ENCODE measurements around the gene LRRTM4. TPM values are rescaled to one million over a fixed set of nuclear protein-coding genes. Genes with fewer than 3 reads are reported as not detected.

The LRRTM4 gene
- total RNA-seq, 1 donor from 2014 or later: not detected

- no peak for DNase-seq
These were observed 9.7 kb downstream of the LRRTM4 start for GRCh38 chr2:77512507-77512906.

GRCh38 chr2:77508511-77508910 lies 13.7 kb downstream of the LRRTM4 start:
- Mint-ChIP-seq H3K27ac (no peak overlapping the region), H3K9me3 (peaks cover 3% of the 10 kb centered on the region), H3K36me3 (ENCODE audit: low read depth) (no peaks in the 10 kb centered on the region), H3K4me3 (no peak overlapping the region), H3K4me1 (no peaks in the 10 kb centered on the region), H3K27me3 (no peaks in the 10 kb centered on the region)
- no peak for DNase-seq
- intact Hi-C loops (cut with micrococcal nuclease): no loop called here

More at GRCh38 chr2:77512507-77512906, 9.7 kb downstream of the LRRTM4 start:
- H3K4me3 Mint-ChIP-seq: no peak overlapping the region
- H3K4me1 Mint-ChIP-seq: no peaks in the 10 kb centered on the region
- H3K27ac Mint-ChIP-seq: no peak overlapping the region
- H3K27me3 Mint-ChIP-seq: no peaks in the 10 kb centered on the region
- intact Hi-C loops (cut with micrococcal nuclease): no loop called here
- H3K36me3 Mint-ChIP-seq (ENCODE audit: low read depth): no peaks in the 10 kb centered on the region
- peaks cover 3% of the 10 kb centered on the region for H3K9me3 Mint-ChIP-seq

GRCh38 chr2:77507657-77508056 lies 14.5 kb downstream of the LRRTM4 start:
- H3K27me3 Mint-ChIP-seq: no peaks in the 10 kb centered on the region
- H3K27ac Mint-ChIP-seq: no peak overlapping the region
- H3K4me1 Mint-ChIP-seq: no peaks in the 10 kb centered on the region
- no peak overlapping the region for H3K4me3 Mint-ChIP-seq
- H3K9me3 Mint-ChIP-seq: peaks cover 3% of the 10 kb centered on the region
- no peaks in the 10 kb centered on the region for H3K36me3 Mint-ChIP-seq (ENCODE audit: low read depth)
- intact Hi-C loops (cut with micrococcal nuclease): no loop called here
- no peak for DNase-seq

- H3K4me1 Mint-ChIP-seq: no peaks in the 10 kb centered on the region
- DNase-seq: no peak
- no peak overlapping the region for H3K4me3 Mint-ChIP-seq
- no peaks in the 10 kb centered on the region for H3K27me3 Mint-ChIP-seq
- intact Hi-C loops (cut with micrococcal nuclease): no loop called here
- no peaks in the 10 kb centered on the region for H3K36me3 Mint-ChIP-seq (ENCODE audit: low read depth)
- H3K27ac Mint-ChIP-seq: no peak overlapping the region
- H3K9me3 Mint-ChIP-seq: no peaks in the 10 kb centered on the region
These were observed 34.0 kb downstream of the LRRTM4 start for GRCh38 chr2:77488141-77488540.

GRCh38 chr2:77487074-77487803 lies 34.9 kb downstream of the LRRTM4 start:
- no peak for DNase-seq
- no peaks in the 10 kb centered on the region for H3K4me1 Mint-ChIP-seq
- no peak overlapping the region for H3K27ac Mint-ChIP-seq
- intact Hi-C loops (cut with micrococcal nuclease): no loop called here
- no peaks in the 10 kb centered on the region for H3K9me3 Mint-ChIP-seq
- no peaks in the 10 kb centered on the region for H3K27me3 Mint-ChIP-seq
- no peaks in the 10 kb centered on the region for H3K36me3 Mint-ChIP-seq (ENCODE audit: low read depth)
- H3K4me3 Mint-ChIP-seq: no peak overlapping the region

GRCh38 chr2:77484026-77484425 lies 38.1 kb downstream of the LRRTM4 start:
- intact Hi-C loops (cut with micrococcal nuclease): no loop called here
- DNase-seq: no peak
- H3K9me3 Mint-ChIP-seq: peaks cover 15% of the 10 kb centered on the region
- no peaks in the 10 kb centered on the region for H3K4me1 Mint-ChIP-seq
- H3K36me3 Mint-ChIP-seq (ENCODE audit: low read depth): no peaks in the 10 kb centered on the region
- no peaks in the 10 kb centered on the region for H3K27me3 Mint-ChIP-seq
- no peak overlapping the region for H3K27ac Mint-ChIP-seq
- no peak overlapping the region for H3K4me3 Mint-ChIP-seq

- H3K36me3 Mint-ChIP-seq (ENCODE audit: low read depth): no peaks in the 10 kb centered on the region
- H3K4me1 Mint-ChIP-seq: no peaks in the 10 kb centered on the region
- peaks cover 18% of the 10 kb centered on the region for H3K9me3 Mint-ChIP-seq
- intact Hi-C loops (cut with micrococcal nuclease): no loop called here
- no peak overlapping the region for H3K4me3 Mint-ChIP-seq
- no peak for DNase-seq
- no peak overlapping the region for H3K27ac Mint-ChIP-seq
- H3K27me3 Mint-ChIP-seq: no peaks in the 10 kb centered on the region
These were observed 42.3 kb downstream of the LRRTM4 start for GRCh38 chr2:77479895-77480294.

- Mint-ChIP-seq H3K27me3 (no peaks in the 10 kb centered on the region), H3K4me3 (no peak overlapping the region), H3K4me1 (no peaks in the 10 kb centered on the region), H3K9me3 (peaks cover 18% of the 10 kb centered on the region), H3K36me3 (ENCODE audit: low read depth) (no peaks in the 10 kb centered on the region), H3K27ac (no peak overlapping the region)
- intact Hi-C loops (cut with micrococcal nuclease): no loop called here
- no peak for DNase-seq
These were observed 42.8 kb downstream of the LRRTM4 start for GRCh38 chr2:77479395-77479794.

- Mint-ChIP-seq H3K36me3 (ENCODE audit: low read depth) (no peaks in the 10 kb centered on the region), H3K27me3 (no peaks in the 10 kb centered on the region), H3K9me3 (peaks cover 6% of the 10 kb centered on the region)
These were observed 52.1 kb downstream of the LRRTM4 start for GRCh38 chr2:77470096-77470495.

GRCh38 chr2:77469106-77469505 lies 53.1 kb downstream of the LRRTM4 start:
- intact Hi-C loops (cut with micrococcal nuclease): no loop called here
- Mint-ChIP-seq H3K4me3 (no peak overlapping the region), H3K36me3 (ENCODE audit: low read depth) (no peaks in the 10 kb centered on the region), H3K9me3 (peaks cover 6% of the 10 kb centered on the region), H3K4me1 (no peaks in the 10 kb centered on the region), H3K27me3 (no peaks in the 10 kb centered on the region), H3K27ac (no peak overlapping the region)
- no peak for DNase-seq

More at GRCh38 chr2:77470096-77470495, 52.1 kb downstream of the LRRTM4 start:
- Mint-ChIP-seq H3K4me1 (no peaks in the 10 kb centered on the region), H3K4me3 (no peak overlapping the region), H3K27ac (no peak overlapping the region)
- no peak for DNase-seq
- intact Hi-C loops (cut with micrococcal nuclease): no loop called here

- H3K4me1 Mint-ChIP-seq: no peaks in the 10 kb centered on the region
- intact Hi-C loops (cut with micrococcal nuclease): no loop called here
- no peak for DNase-seq
- H3K36me3 Mint-ChIP-seq (ENCODE audit: low read depth): no peaks in the 10 kb centered on the region
- H3K9me3 Mint-ChIP-seq: no peaks in the 10 kb centered on the region
- no peaks in the 10 kb centered on the region for H3K27me3 Mint-ChIP-seq
- H3K4me3 Mint-ChIP-seq: no peak overlapping the region
- H3K27ac Mint-ChIP-seq: no peak overlapping the region
These were observed 62.3 kb downstream of the LRRTM4 start for GRCh38 chr2:77459840-77460239.

- DNase-seq: no peak
- Mint-ChIP-seq H3K27me3 (no peaks in the 10 kb centered on the region), H3K36me3 (ENCODE audit: low read depth) (no peaks in the 10 kb centered on the region), H3K27ac (no peak overlapping the region), H3K4me1 (no peaks in the 10 kb centered on the region), H3K9me3 (no peaks in the 10 kb centered on the region), H3K4me3 (no peak overlapping the region)
- intact Hi-C loops (cut with micrococcal nuclease): no loop called here
These were observed 64.0 kb downstream of the LRRTM4 start for GRCh38 chr2:77458216-77458615.

GRCh38 chr2:77457665-77458064 lies 64.5 kb downstream of the LRRTM4 start:
- H3K27ac Mint-ChIP-seq: no peak overlapping the region
- no peak overlapping the region for H3K4me3 Mint-ChIP-seq
- no peaks in the 10 kb centered on the region for H3K27me3 Mint-ChIP-seq

GRCh38 chr2:77443076-77443475 lies 79.1 kb downstream of the LRRTM4 start:
- Mint-ChIP-seq H3K4me3 (no peak overlapping the region), H3K9me3 (no peaks in the 10 kb centered on the region), H3K4me1 (no peaks in the 10 kb centered on the region), H3K27me3 (no peaks in the 10 kb centered on the region), H3K27ac (no peak overlapping the region), H3K36me3 (ENCODE audit: low read depth) (no peaks in the 10 kb centered on the region)
- intact Hi-C loops (cut with micrococcal nuclease): no loop called here
- no peak for DNase-seq

More at GRCh38 chr2:77457665-77458064, 64.5 kb downstream of the LRRTM4 start:
- no peaks in the 10 kb centered on the region for H3K9me3 Mint-ChIP-seq
- DNase-seq: no peak
- intact Hi-C loops (cut with micrococcal nuclease): no loop called here
- H3K4me1 Mint-ChIP-seq: no peaks in the 10 kb centered on the region
- H3K36me3 Mint-ChIP-seq (ENCODE audit: low read depth): no peaks in the 10 kb centered on the region

- Mint-ChIP-seq H3K36me3 (ENCODE audit: low read depth) (no peaks in the 10 kb centered on the region), H3K27ac (no peak overlapping the region), H3K4me3 (no peak overlapping the region), H3K27me3 (no peaks in the 10 kb centered on the region), H3K4me1 (no peaks in the 10 kb centered on the region), H3K9me3 (no peaks in the 10 kb centered on the region)
- intact Hi-C loops (cut with micrococcal nuclease): no loop called here
- DNase-seq: no peak
These were observed 87.3 kb downstream of the LRRTM4 start for GRCh38 chr2:77434880-77435279.
